ENCODE data around the gene UBL4B.

Gene UBL4B

DNA sequence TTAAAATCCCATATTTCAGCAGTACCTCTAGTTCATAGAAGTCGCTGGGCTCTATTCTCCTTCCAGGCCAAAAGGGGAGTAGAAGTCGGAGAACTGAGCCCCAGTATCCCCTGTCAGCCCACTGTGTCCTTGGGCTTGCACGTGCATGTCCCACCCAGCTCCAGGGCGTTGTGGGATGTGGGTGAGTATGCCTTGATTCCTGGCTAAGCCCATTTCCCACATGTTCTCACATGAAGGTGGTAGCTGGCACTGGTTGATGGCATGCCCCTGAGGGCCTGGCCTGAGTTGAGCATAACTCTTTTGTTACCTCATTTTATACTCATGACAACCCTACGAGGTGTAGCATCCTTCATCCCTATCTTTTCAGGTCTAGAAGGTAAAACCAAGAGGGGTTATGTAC, 46.0 kb downstream of the UBL4B start:
- no peak for DNase-seq (ENCODE audit: low spot score)
- in situ Hi-C loops (cut with MboI; ENCODE audit: low pct_unique_long_range_greater_than_20kb, low sequenced_read_pairs, unreplicated experiment), result no loop called here
- TF ChIP-seq CTCF (IDR thresholded peaks at IDR 0.05; ENCODE audit: extremely low read depth, insufficient read depth, missing control alignments), result no peak

DNA sequence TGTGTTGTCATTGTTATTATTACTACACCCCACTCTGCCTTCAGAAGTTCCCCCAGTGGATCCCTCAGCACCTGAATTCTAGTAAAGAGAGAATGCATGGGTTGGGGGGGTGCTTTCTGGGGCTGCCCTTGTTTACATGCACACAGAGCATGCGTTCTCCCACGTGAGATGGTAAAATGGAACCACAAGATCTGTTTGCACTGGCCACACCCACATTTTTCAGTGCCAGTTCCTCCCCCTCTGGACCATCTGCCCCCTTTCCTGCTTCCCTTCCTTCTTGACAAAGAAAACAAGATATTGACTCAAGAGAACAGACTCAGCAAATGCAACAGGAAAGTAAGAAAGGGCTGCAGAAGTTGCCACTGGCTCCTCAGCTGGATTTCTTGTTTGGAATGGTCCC, 46.9 kb downstream of the UBL4B start:
- TF ChIP-seq CTCF (IDR thresholded peaks at IDR 0.05; ENCODE audit: extremely low read depth, insufficient read depth, missing control alignments), result no peak
- DNase-seq (ENCODE audit: low spot score), result no peak
- in situ Hi-C loops (cut with MboI; ENCODE audit: low pct_unique_long_range_greater_than_20kb, low sequenced_read_pairs, unreplicated experiment), result no loop called here

DNA sequence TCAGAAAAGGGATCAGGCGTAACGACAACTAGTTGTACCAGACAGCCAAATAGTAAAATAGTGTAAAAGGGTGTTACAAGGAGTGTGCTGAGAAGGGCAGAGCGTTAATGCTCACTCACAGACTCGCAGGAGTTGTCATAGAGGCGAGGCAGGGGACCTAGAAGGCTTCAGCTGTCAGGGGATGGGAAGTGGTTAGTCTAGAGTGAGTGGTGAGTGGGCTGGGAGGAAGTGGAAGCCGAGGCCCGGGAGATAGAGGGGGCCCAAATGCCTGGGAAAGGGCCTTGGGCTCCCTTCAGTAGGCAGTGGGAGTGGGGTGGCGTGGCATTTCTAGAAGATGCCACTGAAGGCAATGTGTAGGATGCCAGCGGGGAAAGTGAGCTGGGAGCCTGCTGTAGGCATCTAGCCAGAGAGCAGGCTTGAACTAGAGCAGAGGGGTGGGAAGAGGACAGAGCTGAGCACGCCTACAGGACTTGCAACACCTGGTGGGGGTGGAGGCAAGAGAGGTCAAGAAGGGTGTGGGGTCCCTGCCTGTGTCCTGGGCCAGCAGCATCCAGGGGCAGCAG, 48.4 kb downstream of the UBL4B start:
- in situ Hi-C loops (cut with MboI; ENCODE audit: low pct_unique_long_range_greater_than_20kb, low sequenced_read_pairs, unreplicated experiment), result no loop called here
- no peak for DNase-seq (ENCODE audit: low spot score)
- no peak for TF ChIP-seq CTCF (IDR thresholded peaks at IDR 0.05; ENCODE audit: extremely low read depth, insufficient read depth, missing control alignments)

- TF ChIP-seq CTCF (IDR thresholded peaks at IDR 0.05; ENCODE audit: extremely low read depth, insufficient read depth, missing control alignments), result no peak
Measured at GRCh38 chr1:110161165-110161564, 48.9 kb downstream of the UBL4B start.

GRCh38 chr1:110161849-110162248, 49.6 kb downstream of the UBL4B start:
- no peak for TF ChIP-seq CTCF (IDR thresholded peaks at IDR 0.05; ENCODE audit: extremely low read depth, insufficient read depth, missing control alignments)
- DNase-seq (ENCODE audit: low spot score), result no peak
- in situ Hi-C loops (cut with MboI; ENCODE audit: low pct_unique_long_range_greater_than_20kb, low sequenced_read_pairs, unreplicated experiment), result no loop called here

More at GRCh38 chr1:110161165-110161564, 48.9 kb downstream of the UBL4B start:
- in situ Hi-C loops (cut with MboI; ENCODE audit: low pct_unique_long_range_greater_than_20kb, low sequenced_read_pairs, unreplicated experiment), result no loop called here
- DNase-seq (ENCODE audit: low spot score), result no peak
